Spleen (tissue), 7 donors: Measurements from ENCODE around the gene DRGX.

Source experiments
- CTCF ChIP-seq, 11 experiments: fragments of 200-600 bp in 7 of 11; fragments of 450-650 bp in 4 of 11; sonication (generic) in 4 of 11; IDR thresholded peaks in 8 of 11; conservative IDR thresholded peaks in 3 of 11; 1 replicate in 7 of 11; 2 replicates in 4 of 11; pipeline versions ENCODE4 v1.4.0 to v1.8.0; 2016 to 2021; ENCODE audit warnings: antibody characterized with exemption in 11 of 11, inconsistent platforms in 4 of 11, mild to moderate bottlenecking in 1 of 11
- POLR2AphosphoS5 ChIP-seq, 3 donors: sonication (generic); formaldehyde crosslinking; IDR thresholded peaks; one replicate each; pipeline ENCODE4 v1.5.1; 2017; ENCODE audit warnings: antibody characterized with exemption in 3 of 3
- donor health status: DM: no; HTN: no; CAD: no; lungs with moderate emphysema.
- donor health status: DM: no; HTN: no; CAD: no.
- donor health status: DM: no; HTN: no; CAD: no.

GRCh38 chr10:49407552-49408137, 11.8 kb upstream of the DRGX start:
- TF ChIP-seq CTCF (IDR thresholded peaks at IDR 0.05 in 8 of 11, conservative IDR thresholded peaks at IDR 0.05 in 3 of 11) = peak; percentile 45 to 89 (median 78)
- TF ChIP-seq POLR2AphosphoS5 (IDR thresholded peaks at IDR 0.05) = no peak
